ENCODE results near the gene CRELD2. TPM values are rescaled to one million over a fixed set of nuclear protein-coding genes. Genes with fewer than 3 reads are reported as not detected.
"Not testable (repeated sequence)": the region's sequence is repeated elsewhere in the genome, so short reads cannot be mapped to it uniquely, and the experiment has no call there.

The CRELD2 gene
- total RNA-seq, 1 donor from 2014 or later = 24.9 TPM

- DNase-seq = no peak
- Mint-ChIP-seq H3K27ac (ENCODE audit: unreplicated experiment) (no peak overlapping the region), H3K4me1 (ENCODE audit: low read depth, unreplicated experiment) (no peaks in the 10 kb centered on the region), H3K36me3 (ENCODE audit: unreplicated experiment) (no peaks in the 10 kb centered on the region), H3K9me3 (ENCODE audit: unreplicated experiment) (peaks cover 2% of the 10 kb centered on the region), H3K27me3 (ENCODE audit: unreplicated experiment) (peaks cover 3% of the 10 kb centered on the region), H3K4me3 (ENCODE audit: unreplicated experiment) (no peak overlapping the region)
- TF ChIP-seq CTCF (IDR thresholded peaks at IDR 0.05; ENCODE audit: partially characterized antibody, unreplicated experiment) = no peak
Measured at GRCh38 chr22:49942565-49943404, 24.4 kb downstream of the CRELD2 start.

GRCh38 chr22:49943405-49943765, 25.0 kb downstream of the CRELD2 start:
- Mint-ChIP-seq H3K27ac (ENCODE audit: unreplicated experiment) (no peak overlapping the region), H3K4me3 (ENCODE audit: unreplicated experiment) (no peak overlapping the region), H3K36me3 (ENCODE audit: unreplicated experiment) (no peaks in the 10 kb centered on the region), H3K4me1 (ENCODE audit: low read depth, unreplicated experiment) (no peaks in the 10 kb centered on the region), H3K27me3 (ENCODE audit: unreplicated experiment) (peaks cover 3% of the 10 kb centered on the region), H3K9me3 (ENCODE audit: unreplicated experiment) (peaks cover 2% of the 10 kb centered on the region)
- no peak for TF ChIP-seq CTCF (IDR thresholded peaks at IDR 0.05; ENCODE audit: partially characterized antibody, unreplicated experiment)
- no peak for DNase-seq

GRCh38 chr22:49943771-49944398, 25.5 kb downstream of the CRELD2 start:
- H3K4me3 Mint-ChIP-seq (ENCODE audit: unreplicated experiment) = no peak overlapping the region
- no peak for DNase-seq
- H3K27me3 Mint-ChIP-seq (ENCODE audit: unreplicated experiment) = peaks cover 3% of the 10 kb centered on the region
- TF ChIP-seq CTCF (IDR thresholded peaks at IDR 0.05; ENCODE audit: partially characterized antibody, unreplicated experiment) = no peak
- H3K27ac Mint-ChIP-seq (ENCODE audit: unreplicated experiment) = no peak overlapping the region
- no peaks in the 10 kb centered on the region for H3K4me1 Mint-ChIP-seq (ENCODE audit: low read depth, unreplicated experiment)
- H3K36me3 Mint-ChIP-seq (ENCODE audit: unreplicated experiment) = no peaks in the 10 kb centered on the region
- H3K9me3 Mint-ChIP-seq (ENCODE audit: unreplicated experiment) = peaks cover 2% of the 10 kb centered on the region

- H3K4me3 Mint-ChIP-seq (ENCODE audit: unreplicated experiment) = no peak overlapping the region
- peaks cover 3% of the 10 kb centered on the region for H3K27me3 Mint-ChIP-seq (ENCODE audit: unreplicated experiment)
- no peaks in the 10 kb centered on the region for H3K36me3 Mint-ChIP-seq (ENCODE audit: unreplicated experiment)
- TF ChIP-seq CTCF (IDR thresholded peaks at IDR 0.05; ENCODE audit: partially characterized antibody, unreplicated experiment) = no peak
- H3K9me3 Mint-ChIP-seq (ENCODE audit: unreplicated experiment) = peaks cover 2% of the 10 kb centered on the region
- no peak for DNase-seq
- H3K27ac Mint-ChIP-seq (ENCODE audit: unreplicated experiment) = no peak overlapping the region
- H3K4me1 Mint-ChIP-seq (ENCODE audit: low read depth, unreplicated experiment) = no peaks in the 10 kb centered on the region
Measured at GRCh38 chr22:49944399-49944891, 26.0 kb downstream of the CRELD2 start.

GRCh38 chr22:49945042-49945794, 26.8 kb downstream of the CRELD2 start:
- H3K4me1 Mint-ChIP-seq (ENCODE audit: low read depth, unreplicated experiment); H3K9me3 Mint-ChIP-seq (ENCODE audit: unreplicated experiment); H3K36me3 Mint-ChIP-seq (ENCODE audit: unreplicated experiment); H3K27me3 Mint-ChIP-seq (ENCODE audit: unreplicated experiment); H3K4me3 Mint-ChIP-seq (ENCODE audit: unreplicated experiment); H3K27ac Mint-ChIP-seq (ENCODE audit: unreplicated experiment); DNase-seq: not testable (repeated sequence)
